Natural killer cell treated with Interleukin-12 subunit alpha and Interleukin-12 subunit beta and Interleukin-15 and Interleukin-18, amount 100 ng/mL, for 72 hours (primary cell): ENCODE measurements around the gene LRRTM4. TPM values are rescaled to one million over a fixed set of nuclear protein-coding genes. Genes with fewer than 3 reads are reported as not detected.
"Not testable (repeated sequence)": the region's sequence is repeated elsewhere in the genome, so short reads cannot be mapped to it uniquely, and the experiment has no call there.

Experiments used
- ATAC-seq, 2 donors: fragments of 150-1000 bp; cut with Tn5 transposase in 1 of 2; sonication (Bioruptor Pico), chemical (Tn5 transposase) in 1 of 2; 2 replicates each; pipeline ENCODE4 v1.10.0; 2021
- DNase-seq: peaks from one replicate; pipeline ENCODE4 v3.0.0; 2022; ENCODE audit warnings: low spot score
- H3K27ac Mint-ChIP-seq, 2 donors: 1 replicate in 1 of 2; 2 replicates in 1 of 2; pipeline ENCODE4 v1.8.0; 2022; ENCODE audit warnings: mixed read lengths in 2 of 2, mild to moderate bottlenecking in 1 of 2, moderate library complexity in 1 of 2
- H3K27me3 Mint-ChIP-seq, 2 donors: 1 replicate in 1 of 2; 2 replicates in 1 of 2; pipeline ENCODE4 v1.8.0; 2022; ENCODE audit warnings: mixed read lengths in 2 of 2
- H3K36me3 Mint-ChIP-seq: one replicate; pipeline ENCODE4 v1.8.0; 2022; ENCODE audit warnings: mixed read lengths
- H3K4me1 Mint-ChIP-seq, 2 donors: 1 replicate in 1 of 2; 2 replicates in 1 of 2; pipeline ENCODE4 v1.8.0; 2022; ENCODE audit warnings: low read depth in 2 of 2, mixed read lengths in 2 of 2, mild to moderate bottlenecking in 1 of 2
- H3K4me3 Mint-ChIP-seq: one replicate; pipeline ENCODE4 v1.8.0; 2022; ENCODE audit warnings: mixed read lengths
- H3K9me3 Mint-ChIP-seq: 2 replicates; pipeline ENCODE4 v1.8.0; 2022; ENCODE audit warnings: mixed read lengths
- total RNA-seq, 2 donors: library from RNA; stranded (reverse); gene quantifications; one replicate each; pipeline ENCODE4 v1.2.3, GENCODE V29; 2022

The LRRTM4 gene
- total RNA-seq, 2 donors from 2014 or later: not detected

DNA sequence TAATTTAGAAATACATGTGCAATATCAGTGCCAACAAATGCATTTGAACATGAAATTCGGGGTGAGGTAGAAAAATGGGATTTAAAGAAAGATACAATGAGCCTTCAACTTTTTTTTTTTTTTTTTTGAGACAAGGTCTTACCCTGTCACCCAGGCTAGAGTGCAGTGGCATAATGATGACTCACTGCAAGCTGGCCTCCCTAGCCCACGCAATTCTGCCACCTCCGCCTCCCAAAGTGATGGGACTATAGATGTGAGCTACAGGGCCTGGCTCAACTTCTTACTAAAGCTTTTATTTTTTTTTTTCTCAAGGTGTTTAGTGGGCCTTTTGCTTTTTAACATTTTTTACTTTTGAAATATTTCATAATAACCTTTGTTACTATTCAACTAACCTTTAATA lies 365.6 kb downstream of the LRRTM4 start:
- ATAC-seq (no peak), DNase-seq (no peak)
- no peak overlapping the region for H3K4me3 Mint-ChIP-seq
- no peaks in the 10 kb centered on the region for H3K27me3 Mint-ChIP-seq
- H3K27ac Mint-ChIP-seq: no peak overlapping the region
- H3K36me3 Mint-ChIP-seq: no peaks in the 10 kb centered on the region
- H3K9me3 Mint-ChIP-seq: peaks cover 14% of the 10 kb centered on the region
- no peaks in the 10 kb centered on the region for H3K4me1 Mint-ChIP-seq

DNA sequence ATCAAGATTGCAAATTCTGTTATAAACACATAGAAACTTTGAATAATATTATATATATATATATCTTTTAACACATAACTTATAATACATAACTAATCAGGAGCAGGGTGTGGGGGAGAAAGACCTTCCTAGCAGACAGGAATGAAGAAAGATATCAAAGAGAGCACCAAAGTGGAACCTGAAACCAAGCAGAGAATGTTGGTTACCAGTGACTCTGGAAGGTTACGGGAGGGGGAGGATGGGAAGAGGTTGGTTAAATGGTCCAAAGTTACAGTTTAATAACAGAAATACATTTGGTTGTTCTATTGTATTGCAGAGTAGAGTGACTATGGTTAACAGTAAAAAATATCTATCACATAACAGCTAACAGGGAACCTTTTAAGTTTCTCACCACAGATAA lies 366.7 kb downstream of the LRRTM4 start:
- DNase-seq (no peak), ATAC-seq (no peak)
- Mint-ChIP-seq H3K36me3 (no peaks in the 10 kb centered on the region), H3K27ac (no peak overlapping the region), H3K9me3 (peaks cover 18% of the 10 kb centered on the region), H3K4me1 (no peaks in the 10 kb centered on the region), H3K27me3 (no peaks in the 10 kb centered on the region), H3K4me3 (no peak overlapping the region)

DNA sequence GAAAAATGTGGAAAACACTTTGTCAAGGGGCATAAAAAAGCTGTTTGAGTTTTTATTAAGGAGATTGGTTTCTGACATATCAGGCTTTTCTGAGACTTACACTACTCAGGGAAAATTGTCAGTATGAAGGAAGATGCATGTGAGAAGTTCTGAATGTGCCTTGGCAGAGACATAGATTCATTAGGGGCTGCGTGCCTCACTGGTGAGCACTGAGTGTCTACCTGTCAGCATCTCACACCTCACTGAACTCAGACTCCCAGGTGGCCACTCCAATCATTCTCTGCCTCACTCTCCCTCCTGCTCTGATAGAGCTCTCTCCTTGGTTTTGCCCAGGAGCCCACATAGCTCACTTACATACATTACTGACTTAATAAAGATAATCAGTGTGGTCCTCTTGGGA lies 372.6 kb downstream of the LRRTM4 start:
- DNase-seq (no peak), ATAC-seq (no peak)
- no peaks in the 10 kb centered on the region for H3K4me1 Mint-ChIP-seq
- H3K9me3 Mint-ChIP-seq: peaks cover 22% of the 10 kb centered on the region
- H3K27ac Mint-ChIP-seq: no peak overlapping the region
- H3K36me3 Mint-ChIP-seq: no peaks in the 10 kb centered on the region
- H3K27me3 Mint-ChIP-seq: no peaks in the 10 kb centered on the region
- H3K4me3 Mint-ChIP-seq: no peak overlapping the region

DNA sequence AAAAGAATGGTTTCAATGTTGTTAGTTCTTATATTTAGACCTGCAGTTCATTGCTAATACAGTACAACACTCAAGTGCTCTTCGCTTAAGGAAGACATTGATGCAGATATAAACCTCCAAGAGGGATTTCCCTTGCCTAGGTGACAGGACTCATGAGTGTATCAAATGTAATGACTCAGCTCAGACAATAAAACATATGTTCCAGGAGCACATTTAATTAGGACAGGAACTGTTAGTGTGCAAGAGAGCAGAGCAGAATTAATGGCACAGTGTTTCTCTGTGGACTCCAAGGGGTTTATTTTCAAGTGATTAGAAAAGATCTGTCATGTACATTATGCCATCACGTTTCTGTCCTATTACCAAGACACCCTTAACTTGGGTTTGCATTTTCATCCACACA lies 375.0 kb downstream of the LRRTM4 start:
- ATAC-seq (no peak), DNase-seq (no peak)
- no peak overlapping the region for H3K27ac Mint-ChIP-seq
- no peak overlapping the region for H3K4me3 Mint-ChIP-seq
- peaks cover 18% of the 10 kb centered on the region for H3K9me3 Mint-ChIP-seq
- H3K4me1 Mint-ChIP-seq: no peaks in the 10 kb centered on the region
- no peaks in the 10 kb centered on the region for H3K27me3 Mint-ChIP-seq
- H3K36me3 Mint-ChIP-seq: no peaks in the 10 kb centered on the region

DNA sequence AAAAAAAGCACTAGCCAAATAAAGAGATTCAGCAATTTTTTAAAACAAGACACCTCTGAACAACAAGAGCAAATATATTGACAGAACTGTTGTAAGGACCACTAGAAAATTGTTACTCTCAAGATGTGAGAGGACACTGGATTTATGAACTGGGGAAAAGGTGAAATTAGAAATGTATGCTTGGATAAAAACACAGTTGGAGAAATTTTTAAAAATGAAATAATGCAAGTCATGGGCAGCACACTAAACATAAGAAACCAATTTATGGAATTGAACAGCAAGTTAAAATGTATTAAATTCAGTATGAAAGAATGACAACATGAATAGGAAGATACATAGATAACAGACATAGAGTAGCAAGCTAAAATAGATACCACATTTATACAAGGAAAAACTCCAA lies 377.4 kb downstream of the LRRTM4 start:
- H3K36me3 Mint-ChIP-seq: no peaks in the 10 kb centered on the region
- no peaks in the 10 kb centered on the region for H3K27me3 Mint-ChIP-seq
- no peaks in the 10 kb centered on the region for H3K4me1 Mint-ChIP-seq
- peaks cover 12% of the 10 kb centered on the region for H3K9me3 Mint-ChIP-seq
- ATAC-seq: no peak
- no peak overlapping the region for H3K4me3 Mint-ChIP-seq
- no peak for DNase-seq
- no peak overlapping the region for H3K27ac Mint-ChIP-seq

- Mint-ChIP-seq H3K36me3 (peaks cover 22% of the 10 kb centered on the region), H3K4me1 (no peaks in the 10 kb centered on the region), H3K9me3 (peaks cover 20% of the 10 kb centered on the region), H3K4me3 (no peak overlapping the region), H3K27me3 (no peaks in the 10 kb centered on the region), H3K27ac (no peak overlapping the region)
- ATAC-seq (no peak), DNase-seq (no peak)
Measured at GRCh38 chr2:77142141-77142540, 380.0 kb downstream of the LRRTM4 start.

DNA sequence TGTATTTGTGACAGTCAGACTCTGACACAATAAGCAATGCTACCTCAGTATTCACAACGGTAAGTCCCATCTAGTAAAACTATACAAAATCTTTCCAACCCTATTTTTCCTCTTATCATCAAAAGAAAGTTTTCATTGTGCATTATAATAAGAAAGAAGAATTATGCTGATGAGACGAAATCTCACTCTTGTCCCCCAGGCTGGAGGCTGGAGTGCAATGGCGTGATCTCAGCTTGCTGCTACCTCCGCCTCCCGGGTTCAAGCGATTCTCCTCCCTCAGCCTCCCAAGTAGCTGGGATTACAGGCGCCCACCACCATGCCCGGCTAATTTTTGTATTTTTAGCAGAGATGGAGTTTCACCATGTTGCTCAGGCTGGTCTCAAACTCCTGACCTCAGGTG lies 393.7 kb downstream of the LRRTM4 start:
- ATAC-seq, H3K36me3 Mint-ChIP-seq, H3K27me3 Mint-ChIP-seq, H3K4me1 Mint-ChIP-seq, DNase-seq, H3K4me3 Mint-ChIP-seq, H3K27ac Mint-ChIP-seq: not testable (repeated sequence)
- peaks cover 14% of the 10 kb centered on the region for H3K9me3 Mint-ChIP-seq

- no peak for ATAC-seq
- no peak overlapping the region for H3K27ac Mint-ChIP-seq
- H3K27me3 Mint-ChIP-seq: no peaks in the 10 kb centered on the region
Measured at GRCh38 chr2:77127345-77127744, 394.8 kb downstream of the LRRTM4 start.

DNA sequence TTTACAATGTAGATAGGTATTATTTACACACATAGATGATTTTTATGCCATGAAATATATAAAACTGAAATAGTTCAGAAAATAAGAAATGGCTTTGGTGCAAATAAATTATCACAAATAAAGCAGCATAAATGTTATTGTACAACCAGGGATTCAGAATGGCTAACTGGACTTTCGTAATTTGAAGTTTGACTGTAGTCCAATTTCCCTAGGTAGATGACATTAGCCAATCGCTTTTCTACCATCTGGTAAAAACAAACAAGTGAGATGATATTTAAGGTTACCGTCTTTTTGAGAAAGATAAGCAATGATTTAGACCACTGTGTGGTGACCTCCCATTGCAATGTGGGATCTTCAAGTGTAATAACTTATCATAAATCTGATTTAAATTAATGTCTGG lies 400.7 kb downstream of the LRRTM4 start:
- Mint-ChIP-seq H3K27ac (no peak overlapping the region), H3K4me1 (no peaks in the 10 kb centered on the region), H3K9me3 (peaks cover 19% of the 10 kb centered on the region), H3K36me3 (peaks cover 4% of the 10 kb centered on the region), H3K27me3 (no peaks in the 10 kb centered on the region), H3K4me3 (no peak overlapping the region)
- no peak for ATAC-seq
- no peak for DNase-seq

More at GRCh38 chr2:77127345-77127744, 394.8 kb downstream of the LRRTM4 start:
- Mint-ChIP-seq H3K4me1 (no peaks in the 10 kb centered on the region), H3K4me3 (no peak overlapping the region), H3K9me3 (peaks cover 17% of the 10 kb centered on the region), H3K36me3 (no peaks in the 10 kb centered on the region)
- DNase-seq: no peak

DNA sequence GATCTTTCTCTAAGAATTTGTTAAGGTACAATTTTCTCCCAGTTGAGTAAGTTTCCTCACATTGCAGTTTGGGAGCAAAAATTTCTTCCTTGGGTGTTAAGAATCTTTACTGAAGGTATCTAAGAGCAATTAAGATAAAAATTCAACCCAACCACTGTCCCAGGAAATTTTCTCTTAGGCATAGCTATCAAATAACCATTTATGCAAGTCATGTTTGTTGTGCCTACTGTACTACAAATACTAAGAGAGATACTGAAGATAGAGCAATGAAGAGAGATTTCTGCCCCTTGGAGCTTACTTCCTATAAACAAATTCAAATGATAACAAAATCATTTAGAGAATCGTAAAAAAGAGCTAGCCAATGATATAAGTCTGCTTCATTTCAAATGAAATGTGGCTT lies 402.8 kb downstream of the LRRTM4 start:
- no peak for ATAC-seq
- Mint-ChIP-seq H3K27ac (no peak overlapping the region), H3K27me3 (no peaks in the 10 kb centered on the region), H3K9me3 (peaks cover 20% of the 10 kb centered on the region), H3K4me1 (no peaks in the 10 kb centered on the region), H3K36me3 (peaks cover 4% of the 10 kb centered on the region), H3K4me3 (no peak overlapping the region)
- no peak for DNase-seq

DNA sequence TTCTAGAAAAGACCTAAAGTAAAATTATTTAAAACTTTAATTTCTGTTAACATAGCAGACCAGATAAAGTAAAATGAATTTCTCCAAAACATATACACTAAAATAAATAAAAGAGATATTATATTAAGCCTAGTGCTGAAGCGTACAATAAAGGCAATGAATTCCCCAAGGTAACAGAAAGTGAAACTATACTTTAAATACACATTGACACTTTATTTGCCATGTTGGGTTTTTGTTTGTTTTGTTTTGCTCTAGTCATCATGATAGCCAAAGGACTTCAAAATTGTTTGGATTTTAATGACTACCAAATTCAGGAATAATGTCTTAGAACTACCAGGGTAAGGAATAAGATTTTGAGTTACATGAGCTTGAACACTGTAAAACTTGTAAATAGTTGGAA lies 413.3 kb downstream of the LRRTM4 start:
- DNase-seq: no peak
- H3K4me3 Mint-ChIP-seq: no peak overlapping the region
- ATAC-seq: no peak
- H3K27ac Mint-ChIP-seq: no peak overlapping the region
- H3K27me3 Mint-ChIP-seq: no peaks in the 10 kb centered on the region
- H3K36me3 Mint-ChIP-seq: peaks cover 6% of the 10 kb centered on the region
- H3K4me1 Mint-ChIP-seq: no peaks in the 10 kb centered on the region
- H3K9me3 Mint-ChIP-seq: peaks cover 25% of the 10 kb centered on the region

DNA sequence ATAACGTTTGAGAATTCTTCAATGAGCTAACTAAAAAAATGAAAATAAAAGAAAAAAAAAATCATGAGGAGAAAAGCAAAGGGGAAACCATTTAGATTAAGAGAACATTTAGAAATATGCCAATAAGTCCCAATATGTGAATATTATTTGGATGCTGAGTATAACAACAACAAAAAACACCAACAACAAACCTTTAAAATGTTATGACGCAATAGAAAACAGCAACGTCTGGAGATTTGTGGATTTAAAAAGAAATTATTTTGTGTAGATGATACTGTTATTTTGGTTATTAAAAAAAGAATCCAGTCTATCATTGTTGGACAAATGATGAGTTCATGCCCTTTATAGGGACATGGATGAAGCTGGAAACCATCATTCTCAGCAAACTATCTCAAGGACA lies 417.2 kb downstream of the LRRTM4 start:
- Mint-ChIP-seq H3K27me3 (no peaks in the 10 kb centered on the region), H3K27ac (no peak overlapping the region), H3K4me3 (no peak overlapping the region), H3K9me3 (peaks cover 22% of the 10 kb centered on the region), H3K36me3 (peaks cover 6% of the 10 kb centered on the region), H3K4me1 (no peaks in the 10 kb centered on the region)
- ATAC-seq (no peak), DNase-seq (no peak)

GRCh38 chr2:77104554-77104953 lies 417.6 kb downstream of the LRRTM4 start:
- peaks cover 22% of the 10 kb centered on the region for H3K9me3 Mint-ChIP-seq
- peaks cover 6% of the 10 kb centered on the region for H3K36me3 Mint-ChIP-seq
- no peak for DNase-seq
- H3K4me3 Mint-ChIP-seq: no peak overlapping the region
- H3K27ac Mint-ChIP-seq: no peak overlapping the region
- H3K27me3 Mint-ChIP-seq: no peaks in the 10 kb centered on the region
- H3K4me1 Mint-ChIP-seq: no peaks in the 10 kb centered on the region
- no peak for ATAC-seq

- Mint-ChIP-seq H3K36me3 (peaks cover 6% of the 10 kb centered on the region), H3K4me3 (no peak overlapping the region), H3K4me1 (no peaks in the 10 kb centered on the region), H3K9me3 (peaks cover 16% of the 10 kb centered on the region), H3K27ac (no peak overlapping the region), H3K27me3 (no peaks in the 10 kb centered on the region)
- no peak for ATAC-seq
- no peak for DNase-seq
Measured at GRCh38 chr2:77102927-77103326, 419.2 kb downstream of the LRRTM4 start.

DNA sequence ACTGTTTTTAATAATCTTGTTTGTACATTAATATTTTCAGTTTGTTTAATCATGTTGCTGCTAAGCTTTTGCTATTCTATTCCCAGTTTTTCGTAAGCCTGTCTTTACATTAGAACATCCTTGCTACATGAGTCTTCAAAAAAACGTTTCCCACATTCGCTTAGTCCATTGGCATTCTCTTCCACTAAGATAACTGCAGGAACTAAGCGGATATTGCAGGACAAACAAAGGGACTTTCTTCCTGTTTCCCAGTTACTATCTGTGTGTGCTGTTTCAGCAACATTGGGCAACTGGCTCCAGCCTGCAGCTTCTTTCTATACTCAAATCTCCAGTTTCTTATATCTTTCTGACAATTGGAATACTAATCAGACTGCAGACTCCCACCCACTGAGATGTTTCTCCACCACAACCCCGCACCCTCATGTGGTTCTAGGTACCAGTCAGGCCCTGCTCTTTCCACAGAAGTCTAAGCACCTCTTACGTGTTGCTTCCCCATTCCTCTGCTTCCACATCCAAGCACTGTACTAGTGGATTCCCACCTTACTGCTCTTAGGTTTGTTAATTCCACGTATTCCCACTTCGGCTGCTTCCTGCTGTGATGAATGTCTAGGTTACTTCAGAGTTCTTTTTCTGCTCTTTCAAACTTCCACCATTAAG lies 420.3 kb downstream of the LRRTM4 start:
- Mint-ChIP-seq H3K4me3 (no peak overlapping the region), H3K4me1 (no peaks in the 10 kb centered on the region), H3K27ac (no peak overlapping the region), H3K36me3 (peaks cover 6% of the 10 kb centered on the region), H3K9me3 (peaks cover 16% of the 10 kb centered on the region), H3K27me3 (no peaks in the 10 kb centered on the region)
- ATAC-seq: no peak
- no peak for DNase-seq
